ENCODE data around the gene BCL2.

GRCh38 chr18:63135101-63135500 lies 184.5 kb downstream of the BCL2 start:
- TF ChIP-seq POLR2A (IDR thresholded peaks at IDR 0.05) (no peak), CTCF (IDR thresholded peaks at IDR 0.05) (no peak)

Measured in ovary (tissue), 3 donors.